SK-N-SH treated with all-trans-retinoic acid at 6 μM for 48 hours (cell line): ENCODE measurements around the gene GRAP.

ENCODE experiments used
- ATAC-seq: fragments of 200-7000 bp; cut with Tn5 transposase; 3 replicates; pipeline ENCODE4 v1.9.1; 2020; ENCODE audit warnings: mild to moderate bottlenecking, moderate library complexity
- ARNTL ChIP-seq: fragments of 450-650 bp; formaldehyde crosslinking; IDR thresholded peaks from 2 replicates; pipeline ENCODE4 v1.5.0; 2020; ENCODE audit warnings: low read depth, mild to moderate bottlenecking, moderate library complexity, borderline replicate concordance
- BACH2 ChIP-seq: fragments of 250-450 bp; sonication (Bioruptor Pico); IDR thresholded peaks from 2 replicates; pipeline ENCODE4 v1.9.0; 2021; ENCODE audit warnings: mild to moderate bottlenecking, borderline replicate concordance
- CSDC2 ChIP-seq: fragments of 250-450 bp; sonication (Bioruptor Pico); IDR thresholded peaks from 2 replicates; pipeline ENCODE4 v1.5.0; 2020; ENCODE audit warnings: mild to moderate bottlenecking, moderate library complexity
- ESRRG ChIP-seq: fragments of 250-450 bp; sonication (Bioruptor Pico); IDR thresholded peaks from 2 replicates; pipeline ENCODE4 v1.6.1; 2021; ENCODE audit warnings: mild to moderate bottlenecking
- GLIS3 ChIP-seq: fragments of 250-450 bp; sonication (Bioruptor Pico); IDR thresholded peaks from 2 replicates; pipeline ENCODE4 v1.5.0; 2020; ENCODE audit warnings: mild to moderate bottlenecking, moderate library complexity
- ISL1 ChIP-seq: fragments of 250-450 bp; sonication (Bioruptor Pico); IDR thresholded peaks from 2 replicates; pipeline ENCODE4 v2.1.2; 2022; ENCODE audit warnings: mild to moderate bottlenecking, moderate library complexity
- OSR1 ChIP-seq: fragments of 250-450 bp; sonication (Bioruptor Pico); IDR thresholded peaks from 2 replicates; pipeline ENCODE4 v1.8.0; 2022; ENCODE audit warnings: moderate library complexity, mild to moderate bottlenecking, inconsistent platforms
- POU6F1 ChIP-seq: fragments of 250-450 bp; sonication (Bioruptor Pico); IDR thresholded peaks from 2 replicates; pipeline ENCODE4 v1.8.0; 2021; ENCODE audit warnings: low read depth, mild to moderate bottlenecking, moderate library complexity, borderline replicate concordance
- PPARA ChIP-seq: fragments of 250-450 bp; sonication (Bioruptor Pico); IDR thresholded peaks from 2 replicates; pipeline ENCODE4 v1.5.0; 2020; ENCODE audit warnings: mild to moderate bottlenecking, borderline replicate concordance
- RARB ChIP-seq: fragments of 250-450 bp; sonication (Bioruptor Pico); IDR thresholded peaks from 2 replicates; pipeline ENCODE4 v1.8.0; 2021; ENCODE audit warnings: mild to moderate bottlenecking, moderate library complexity
- SNAI2 ChIP-seq: fragments of 250-450 bp; sonication (Bioruptor Pico); IDR thresholded peaks from 2 replicates; pipeline ENCODE4 v1.5.0; 2020; ENCODE audit warnings: mild to moderate bottlenecking, moderate library complexity
- TCF4 ChIP-seq: fragments of 250-450 bp; sonication (Bioruptor Pico); IDR thresholded peaks from 2 replicates; pipeline ENCODE4 v1.8.0; 2021; ENCODE audit warnings: mild to moderate bottlenecking, moderate library complexity, borderline replicate concordance
- TOX ChIP-seq: fragments of 250-450 bp; sonication (Bioruptor Pico); IDR thresholded peaks from 2 replicates; pipeline ENCODE4 v1.8.0; 2021; ENCODE audit warnings: mild to moderate bottlenecking, moderate library complexity, borderline replicate concordance
- ZC3H10 ChIP-seq: fragments of 250-450 bp; sonication (Bioruptor Pico); IDR thresholded peaks from 2 replicates; pipeline ENCODE4 v1.5.1; 2021; ENCODE audit warnings: mild to moderate bottlenecking, moderate library complexity
- ZFP3 ChIP-seq: fragments of 250-450 bp; sonication (Bioruptor Pico); IDR thresholded peaks from 2 replicates; pipeline ENCODE4 v1.5.0; 2020; ENCODE audit warnings: mild to moderate bottlenecking, moderate library complexity
- ZFP30 ChIP-seq: fragments of 450-650 bp; formaldehyde crosslinking; IDR thresholded peaks from 2 replicates; pipeline ENCODE4 v1.5.0; 2022; ENCODE audit warnings: mild to moderate bottlenecking, moderate library complexity
- ZNF565 ChIP-seq: fragments of 450-650 bp; formaldehyde crosslinking; conservative IDR thresholded peaks from 2 replicates; pipeline ENCODE4 v1.5.0; 2020; ENCODE audit warnings: low read depth, mild to moderate bottlenecking, moderate library complexity
- ZNF70 ChIP-seq: fragments of 450-650 bp; formaldehyde crosslinking; IDR thresholded peaks from 2 replicates; pipeline ENCODE4 v1.5.0; 2020; ENCODE audit warnings: mild to moderate bottlenecking, moderate library complexity
- ZNF8 ChIP-seq: fragments of 450-650 bp; formaldehyde crosslinking; IDR thresholded peaks from 2 replicates; pipeline ENCODE4 v1.5.0; 2020; ENCODE audit warnings: mild to moderate bottlenecking, moderate library complexity
- TF ChIP-seq, protein P1 (sequence below): fragments of 250-450 bp; sonication (Bioruptor Pico); IDR thresholded peaks from 2 replicates; pipeline ENCODE4 v1.5.1; 2020; ENCODE audit warnings: low read depth, mild to moderate bottlenecking, moderate library complexity
- TF ChIP-seq, protein P2 (sequence below): fragments of 250-450 bp; sonication (Bioruptor Pico); IDR thresholded peaks from 2 replicates; pipeline ENCODE4 v1.5.1; 2021; ENCODE audit warnings: mild to moderate bottlenecking, moderate library complexity
- TF ChIP-seq, protein P3 (sequence below): fragments of 250-450 bp; sonication (Bioruptor Pico); IDR thresholded peaks from 2 replicates; pipeline ENCODE4 v1.5.0; 2020; ENCODE audit warnings: mild to moderate bottlenecking, moderate library complexity

The GRAP gene

GRCh38 chr17:19000531-19001325, 46.0 kb downstream of the GRAP start:
- peak; percentile 22 for ATAC-seq

DNA sequence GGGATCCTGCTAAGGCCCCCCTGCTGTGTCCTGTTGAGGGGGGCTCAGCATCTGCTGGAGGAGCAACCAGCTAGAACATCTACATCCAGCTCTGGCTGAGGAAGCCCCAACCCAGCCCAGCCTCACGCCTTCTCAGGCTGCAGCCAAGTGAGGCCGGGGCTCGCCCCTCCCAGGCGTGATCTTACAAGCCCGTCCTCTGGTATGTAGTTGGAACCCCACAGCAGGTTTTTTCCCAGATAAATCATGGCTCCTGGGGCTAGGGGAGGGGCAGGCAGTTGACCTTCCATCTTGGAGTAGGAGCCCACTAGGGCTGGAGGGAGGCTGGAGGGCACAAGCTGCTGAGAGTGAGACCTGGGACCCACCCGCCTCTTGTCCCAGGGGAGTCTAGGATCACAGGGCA, 46.8 kb downstream of the GRAP start:
- no peak for TF ChIP-seq ZC3H10 (CRISPR knock-in tag)
- no peak for TF ChIP-seq ARNTL (CRISPR knock-in tag)
- no peak for TF ChIP-seq RARB
- no peak for ATAC-seq

More at GRCh38 chr17:19000531-19001325, 46.0 kb downstream of the GRAP start:
- TF ChIP-seq ARNTL (CRISPR knock-in tag) (no peak), SNAI2 (CRISPR knock-in tag) (no peak), OSR1 (CRISPR knock-in tag) (no peak), GLIS3 (CRISPR knock-in tag) (no peak), PPARA (CRISPR knock-in tag) (no peak), TOX (CRISPR knock-in tag) (no peak), ESRRG (no peak), ZNF565 (no peak), ZC3H10 (CRISPR knock-in tag) (no peak), ZFP30 (CRISPR knock-in tag) (no peak), ZNF8 (CRISPR knock-in tag) (no peak), CSDC2 (CRISPR knock-in tag) (no peak), ISL1 (CRISPR knock-in tag) (no peak), ZNF70 (CRISPR knock-in tag) (no peak)
- TF ChIP-seq, protein P1, sequence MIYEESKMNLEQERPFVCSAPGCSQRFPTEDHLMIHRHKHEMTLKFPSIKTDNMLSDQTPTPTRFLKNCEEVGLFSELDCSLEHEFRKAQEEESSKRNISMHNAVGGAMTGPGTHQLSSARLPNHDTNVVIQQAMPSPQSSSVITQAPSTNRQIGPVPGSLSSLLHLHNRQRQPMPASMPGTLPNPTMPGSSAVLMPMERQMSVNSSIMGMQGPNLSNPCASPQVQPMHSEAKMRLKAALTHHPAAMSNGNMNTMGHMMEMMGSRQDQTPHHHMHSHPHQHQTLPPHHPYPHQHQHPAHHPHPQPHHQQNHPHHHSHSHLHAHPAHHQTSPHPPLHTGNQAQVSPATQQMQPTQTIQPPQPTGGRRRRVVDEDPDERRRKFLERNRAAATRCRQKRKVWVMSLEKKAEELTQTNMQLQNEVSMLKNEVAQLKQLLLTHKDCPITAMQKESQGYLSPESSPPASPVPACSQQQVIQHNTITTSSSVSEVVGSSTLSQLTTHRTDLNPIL: no peak
- TF ChIP-seq, protein P2, sequence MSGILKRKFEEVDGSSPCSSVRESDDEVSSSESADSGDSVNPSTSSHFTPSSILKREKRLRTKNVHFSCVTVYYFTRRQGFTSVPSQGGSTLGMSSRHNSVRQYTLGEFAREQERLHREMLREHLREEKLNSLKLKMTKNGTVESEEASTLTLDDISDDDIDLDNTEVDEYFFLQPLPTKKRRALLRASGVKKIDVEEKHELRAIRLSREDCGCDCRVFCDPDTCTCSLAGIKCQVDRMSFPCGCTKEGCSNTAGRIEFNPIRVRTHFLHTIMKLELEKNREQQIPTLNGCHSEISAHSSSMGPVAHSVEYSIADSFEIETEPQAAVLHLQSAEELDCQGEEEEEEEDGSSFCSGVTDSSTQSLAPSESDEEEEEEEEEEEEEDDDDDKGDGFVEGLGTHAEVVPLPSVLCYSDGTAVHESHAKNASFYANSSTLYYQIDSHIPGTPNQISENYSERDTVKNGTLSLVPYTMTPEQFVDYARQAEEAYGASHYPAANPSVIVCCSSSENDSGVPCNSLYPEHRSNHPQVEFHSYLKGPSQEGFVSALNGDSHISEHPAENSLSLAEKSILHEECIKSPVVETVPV (CRISPR knock-in tag): no peak
- TF ChIP-seq, protein P3, sequence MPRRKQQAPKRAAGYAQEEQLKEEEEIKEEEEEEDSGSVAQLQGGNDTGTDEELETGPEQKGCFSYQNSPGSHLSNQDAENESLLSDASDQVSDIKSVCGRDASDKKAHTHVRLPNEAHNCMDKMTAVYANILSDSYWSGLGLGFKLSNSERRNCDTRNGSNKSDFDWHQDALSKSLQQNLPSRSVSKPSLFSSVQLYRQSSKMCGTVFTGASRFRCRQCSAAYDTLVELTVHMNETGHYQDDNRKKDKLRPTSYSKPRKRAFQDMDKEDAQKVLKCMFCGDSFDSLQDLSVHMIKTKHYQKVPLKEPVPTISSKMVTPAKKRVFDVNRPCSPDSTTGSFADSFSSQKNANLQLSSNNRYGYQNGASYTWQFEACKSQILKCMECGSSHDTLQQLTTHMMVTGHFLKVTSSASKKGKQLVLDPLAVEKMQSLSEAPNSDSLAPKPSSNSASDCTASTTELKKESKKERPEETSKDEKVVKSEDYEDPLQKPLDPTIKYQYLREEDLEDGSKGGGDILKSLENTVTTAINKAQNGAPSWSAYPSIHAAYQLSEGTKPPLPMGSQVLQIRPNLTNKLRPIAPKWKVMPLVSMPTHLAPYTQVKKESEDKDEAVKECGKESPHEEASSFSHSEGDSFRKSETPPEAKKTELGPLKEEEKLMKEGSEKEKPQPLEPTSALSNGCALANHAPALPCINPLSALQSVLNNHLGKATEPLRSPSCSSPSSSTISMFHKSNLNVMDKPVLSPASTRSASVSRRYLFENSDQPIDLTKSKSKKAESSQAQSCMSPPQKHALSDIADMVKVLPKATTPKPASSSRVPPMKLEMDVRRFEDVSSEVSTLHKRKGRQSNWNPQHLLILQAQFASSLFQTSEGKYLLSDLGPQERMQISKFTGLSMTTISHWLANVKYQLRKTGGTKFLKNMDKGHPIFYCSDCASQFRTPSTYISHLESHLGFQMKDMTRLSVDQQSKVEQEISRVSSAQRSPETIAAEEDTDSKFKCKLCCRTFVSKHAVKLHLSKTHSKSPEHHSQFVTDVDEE (CRISPR knock-in tag): no peak

GRCh38 chr17:18999394-18999793, 47.4 kb downstream of the GRAP start:
- no peak for ATAC-seq

More at GRCh38 chr17:18999394-18999793, 47.4 kb downstream of the GRAP start:
- TF ChIP-seq ZFP3 (CRISPR knock-in tag) (no peak), BACH2 (CRISPR knock-in tag) (no peak), POU6F1 (no peak), CSDC2 (CRISPR knock-in tag) (no peak), TCF4 (CRISPR knock-in tag) (no peak), RARB (no peak), PPARA (CRISPR knock-in tag) (no peak), TOX (CRISPR knock-in tag) (no peak), ZFP30 (CRISPR knock-in tag) (no peak), ZC3H10 (CRISPR knock-in tag) (no peak), ZNF70 (CRISPR knock-in tag) (no peak), GLIS3 (CRISPR knock-in tag) (no peak), ISL1 (CRISPR knock-in tag) (no peak), ARNTL (CRISPR knock-in tag) (no peak), ZNF565 (no peak), OSR1 (CRISPR knock-in tag) (no peak), ZNF8 (CRISPR knock-in tag) (no peak)
- TF ChIP-seq, protein P3 (CRISPR knock-in tag): no peak
- TF ChIP-seq, protein P1: no peak
- TF ChIP-seq, protein P2 (CRISPR knock-in tag): no peak
- TF ChIP-seq, all 23 proteins: peak for 0
